ENCODE measurements around the gene CAMTA1.

Gene CAMTA1

DNA sequence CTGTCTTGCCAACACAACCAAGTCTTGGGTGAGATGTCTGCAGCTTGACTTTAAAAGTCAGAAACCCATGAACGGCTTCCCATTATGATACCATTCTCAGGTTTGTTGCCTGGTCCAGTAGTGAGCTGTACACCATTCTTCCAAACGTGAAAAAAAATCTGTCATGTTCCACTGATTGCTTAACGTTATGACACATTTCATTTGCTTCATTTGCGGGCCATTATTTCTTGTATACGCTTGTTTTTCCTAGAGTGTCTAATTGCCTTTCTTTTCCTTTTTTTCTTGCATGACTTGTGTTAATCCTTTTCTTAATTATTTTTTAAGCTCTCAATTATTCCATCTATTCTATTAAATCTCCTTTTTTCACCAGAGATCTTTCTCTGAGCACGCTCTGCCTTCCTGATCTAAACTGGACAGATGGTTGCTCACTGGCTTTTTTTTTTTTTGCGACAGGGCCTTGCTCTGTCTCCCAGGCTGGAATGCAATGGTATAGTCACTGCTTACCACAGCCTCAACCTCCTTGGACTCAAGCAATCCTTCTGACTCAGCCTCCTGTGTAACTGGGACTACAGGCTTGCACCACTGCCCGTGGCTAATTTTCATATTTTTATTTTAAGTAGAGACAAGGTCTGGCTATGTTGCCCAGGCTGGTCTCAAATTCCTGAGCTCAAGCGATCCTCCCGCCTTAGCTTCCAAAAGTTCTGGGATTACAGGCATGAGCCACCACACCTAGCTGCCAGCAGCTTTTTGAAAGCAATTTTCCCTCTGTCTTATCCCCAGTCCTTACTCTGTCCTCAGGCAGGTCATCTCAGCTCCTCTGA is 31.7 kb upstream of the CAMTA1 start:
- no peak overlapping the region for H2AFZ ChIP-seq (ENCODE audit: insufficient read depth, low read length, poor library complexity)
- no peak overlapping the region for H4K12ac ChIP-seq (ENCODE audit: low read depth, low read length)
- no peak overlapping the region for H3K23ac ChIP-seq (ENCODE audit: low read length)
- no peak overlapping the region for H2BK5ac ChIP-seq (ENCODE audit: low read depth, low read length, poor library complexity)
- H2BK120ac ChIP-seq (ENCODE audit: insufficient read depth, low read length, poor library complexity) = no peak overlapping the region
- no peaks in the 10 kb centered on the region for H3K27me3 ChIP-seq (ENCODE audit: insufficient read depth, low read length)
- WGBS (ENCODE audit: extremely low coverage, insufficient coverage, insufficient read length) = no CpG with 5 or more reads among the region's 10 CpGs
- no peak overlapping the region for H3K18ac ChIP-seq (ENCODE audit: low read length)
- peak; percentile 94 to 98 for DNase-seq
- no peak overlapping the region for H3K4me3 ChIP-seq (ENCODE audit: low read depth, low read length)
- H3K27ac ChIP-seq (ENCODE audit: low read depth, low read length) = no peak overlapping the region
- no peak overlapping the region for H4K8ac ChIP-seq (ENCODE audit: low read depth, low read length)
- H3K14ac ChIP-seq (ENCODE audit: low read length) = no peak overlapping the region
- H3K9ac ChIP-seq (ENCODE audit: low read length) = no peak overlapping the region
- no peak overlapping the region for H4K91ac ChIP-seq (ENCODE audit: low read depth, low read length)
- H2BK12ac ChIP-seq (ENCODE audit: low read length) = no peak overlapping the region
- no peaks in the 10 kb centered on the region for H3K36me3 ChIP-seq (ENCODE audit: control insufficient read depth in 1 of 2, insufficient read depth in 2 of 2, low read length in 2 of 2)
- no peaks in the 10 kb centered on the region for H3K4me1 ChIP-seq (ENCODE audit: control insufficient read depth in 1 of 2, insufficient read depth in 2 of 2, low read length in 2 of 2)
- H2AK5ac ChIP-seq (ENCODE audit: low read length) = no peak overlapping the region
- H3K9me3 ChIP-seq (ENCODE audit: insufficient read depth, low read depth, low read length) = no peaks in the 10 kb centered on the region
- H3K79me2 ChIP-seq (ENCODE audit: control insufficient read depth, insufficient read depth, low read length, poor library complexity) = no peaks in the 10 kb centered on the region
- H3K79me1 ChIP-seq (ENCODE audit: low read length) = no peaks in the 10 kb centered on the region
- H3K4ac ChIP-seq (ENCODE audit: low read depth, low read length) = no peak overlapping the region
- H3K4me2 ChIP-seq (ENCODE audit: low read length) = no peak overlapping the region

DNA sequence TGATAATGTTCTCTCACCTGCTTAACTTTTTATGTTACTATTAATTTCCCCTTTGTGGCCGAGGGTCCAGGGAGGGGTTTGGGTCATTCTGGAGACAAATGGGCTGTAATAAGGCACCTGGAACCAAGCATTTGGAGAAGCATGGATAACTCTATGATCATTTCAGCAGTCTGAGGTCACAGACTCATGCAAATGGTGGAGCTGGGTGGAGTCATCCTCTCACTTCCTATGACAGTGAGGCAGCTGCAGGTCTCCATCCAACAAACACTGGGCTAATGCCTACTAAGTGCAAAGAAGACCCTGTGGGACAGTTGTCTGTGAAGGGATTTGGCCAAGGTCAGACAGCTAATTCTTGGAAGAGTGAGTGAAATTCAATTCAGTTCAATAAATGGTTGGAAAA is 28.8 kb upstream of the CAMTA1 start:
- Histone ChIP-seq H4K8ac (ENCODE audit: low read depth, low read length) (no peak overlapping the region), H2AFZ (ENCODE audit: insufficient read depth, low read length, poor library complexity) (no peak overlapping the region), H2BK120ac (ENCODE audit: insufficient read depth, low read length, poor library complexity) (no peak overlapping the region), H2BK5ac (ENCODE audit: low read depth, low read length, poor library complexity) (no peak overlapping the region), H3K18ac (ENCODE audit: low read length) (no peak overlapping the region), H3K9me3 (ENCODE audit: insufficient read depth, low read depth, low read length) (no peaks in the 10 kb centered on the region), H3K4me2 (ENCODE audit: low read length) (no peak overlapping the region), H3K23ac (ENCODE audit: low read length) (no peak overlapping the region), H3K4me3 (ENCODE audit: low read depth, low read length) (no peak overlapping the region), H3K4me1 (ENCODE audit: control insufficient read depth in 1 of 2, insufficient read depth in 2 of 2, low read length in 2 of 2) (no peaks in the 10 kb centered on the region), H3K36me3 (ENCODE audit: control insufficient read depth in 1 of 2, insufficient read depth in 2 of 2, low read length in 2 of 2) (no peaks in the 10 kb centered on the region), H3K79me1 (ENCODE audit: low read length) (no peaks in the 10 kb centered on the region), H2AK5ac (ENCODE audit: low read length) (no peak overlapping the region), H3K27me3 (ENCODE audit: insufficient read depth, low read length) (no peaks in the 10 kb centered on the region), H3K27ac (ENCODE audit: low read depth, low read length) (no peak overlapping the region), H3K4ac (ENCODE audit: low read depth, low read length) (no peak overlapping the region), H4K91ac (ENCODE audit: low read depth, low read length) (no peak overlapping the region), H4K12ac (ENCODE audit: low read depth, low read length) (no peak overlapping the region), H3K79me2 (ENCODE audit: control insufficient read depth, insufficient read depth, low read length, poor library complexity) (no peaks in the 10 kb centered on the region), H3K14ac (ENCODE audit: low read length) (no peak overlapping the region), H3K9ac (ENCODE audit: low read length) (no peak overlapping the region), H2BK12ac (ENCODE audit: low read length) (no peak overlapping the region)
- no peak for DNase-seq
- WGBS (ENCODE audit: extremely low coverage, insufficient coverage, insufficient read length) = no CpG with 5 or more reads among the region's 1 CpG

DNA sequence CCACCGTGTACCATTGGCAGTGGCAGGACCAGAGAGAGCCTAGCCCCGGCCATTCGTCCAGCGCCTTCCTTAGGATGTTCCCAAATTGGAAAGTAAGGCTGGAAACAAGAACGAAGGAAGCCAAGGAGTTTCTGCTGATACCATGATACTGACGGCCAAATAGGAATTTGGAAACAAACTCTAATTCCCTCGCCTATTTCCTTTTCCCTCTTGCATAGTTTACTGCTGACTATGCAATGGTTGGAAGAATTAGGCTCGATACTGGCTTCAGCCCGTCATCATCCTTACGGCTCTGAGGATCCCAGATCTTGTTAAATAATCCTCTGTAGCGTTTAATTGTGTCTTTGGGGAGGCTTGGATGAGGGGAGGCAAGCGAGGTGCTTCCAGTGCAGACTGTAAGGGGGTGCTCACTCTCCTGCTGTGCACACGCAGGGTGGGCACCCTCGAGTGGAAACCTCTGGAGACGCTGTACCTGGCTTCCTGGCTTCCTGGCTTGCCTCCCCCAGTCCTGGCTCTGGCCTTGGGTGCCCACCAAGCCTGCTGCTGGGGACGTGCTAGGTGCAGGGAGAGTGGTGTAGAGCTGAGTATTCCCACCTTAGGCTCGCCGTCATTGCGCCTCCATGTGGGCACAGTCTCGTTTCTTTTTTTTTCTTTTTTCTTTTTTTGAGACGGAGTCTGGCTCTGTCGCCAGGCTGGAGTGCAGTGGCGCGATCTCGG is 27.4 kb upstream of the CAMTA1 start:
- WGBS (ENCODE audit: extremely low coverage, insufficient coverage, insufficient read length) = no CpG with 5 or more reads among the region's 25 CpGs
- H3K27ac ChIP-seq (ENCODE audit: low read depth, low read length) = no peak overlapping the region
- no peak overlapping the region for H3K4me3 ChIP-seq (ENCODE audit: low read depth, low read length)

DNA sequence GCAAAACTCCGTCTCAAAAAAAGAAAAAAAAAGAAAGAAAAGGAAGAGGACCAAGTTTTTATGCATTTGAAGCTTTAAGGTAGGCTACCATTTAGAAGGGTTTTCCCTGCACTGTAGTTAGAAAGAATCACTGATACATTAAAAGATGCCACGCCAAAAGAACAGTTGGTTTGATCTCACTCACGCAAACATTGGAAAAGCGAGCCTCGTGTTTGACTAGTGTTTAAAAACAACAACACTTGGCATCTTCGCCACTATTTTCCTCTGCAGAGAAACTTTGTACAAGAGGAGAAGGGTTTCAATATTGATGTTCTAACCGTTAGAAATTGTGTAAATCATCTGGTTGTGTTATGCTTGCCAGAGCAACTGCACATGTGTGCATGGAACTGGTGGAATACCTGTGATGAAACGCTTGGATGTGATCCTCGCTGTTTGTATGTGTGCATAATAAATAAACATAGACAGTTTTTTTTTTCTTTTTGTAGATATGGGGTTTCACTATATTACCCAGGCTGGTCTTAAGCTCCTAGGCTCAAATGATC is 24.0 kb upstream of the CAMTA1 start:
- no peak overlapping the region for H3K14ac ChIP-seq (ENCODE audit: low read length)
- H3K27me3 ChIP-seq (ENCODE audit: insufficient read depth, low read length) = no peaks in the 10 kb centered on the region
- H3K9me3 ChIP-seq (ENCODE audit: insufficient read depth, low read depth, low read length) = no peaks in the 10 kb centered on the region
- H2BK12ac ChIP-seq (ENCODE audit: low read length) = no peak overlapping the region
- no peaks in the 10 kb centered on the region for H3K36me3 ChIP-seq (ENCODE audit: control insufficient read depth in 1 of 2, insufficient read depth in 2 of 2, low read length in 2 of 2)
- no peaks in the 10 kb centered on the region for H3K79me1 ChIP-seq (ENCODE audit: low read length)
- no peak overlapping the region for H2AFZ ChIP-seq (ENCODE audit: insufficient read depth, low read length, poor library complexity)
- no peak overlapping the region for H3K18ac ChIP-seq (ENCODE audit: low read length)
- no peak for DNase-seq
- no peak overlapping the region for H3K27ac ChIP-seq (ENCODE audit: low read depth, low read length)
- H3K79me2 ChIP-seq (ENCODE audit: control insufficient read depth, insufficient read depth, low read length, poor library complexity) = no peaks in the 10 kb centered on the region
- no peak overlapping the region for H4K91ac ChIP-seq (ENCODE audit: low read depth, low read length)
- no CpG with 5 or more reads among the region's 9 CpGs for WGBS (ENCODE audit: extremely low coverage, insufficient coverage, insufficient read length)
- H4K12ac ChIP-seq (ENCODE audit: low read depth, low read length) = no peak overlapping the region
- H3K4me3 ChIP-seq (ENCODE audit: low read depth, low read length) = no peak overlapping the region
- H3K4ac ChIP-seq (ENCODE audit: low read depth, low read length) = no peak overlapping the region
- H3K4me1 ChIP-seq (ENCODE audit: control insufficient read depth in 1 of 2, insufficient read depth in 2 of 2, low read length in 2 of 2) = no peaks in the 10 kb centered on the region
- H2BK5ac ChIP-seq (ENCODE audit: low read depth, low read length, poor library complexity) = no peak overlapping the region
- H4K8ac ChIP-seq (ENCODE audit: low read depth, low read length) = no peak overlapping the region
- no peak overlapping the region for H2AK5ac ChIP-seq (ENCODE audit: low read length)
- H3K23ac ChIP-seq (ENCODE audit: low read length) = no peak overlapping the region
- H2BK120ac ChIP-seq (ENCODE audit: insufficient read depth, low read length, poor library complexity) = no peak overlapping the region
- H3K4me2 ChIP-seq (ENCODE audit: low read length) = no peak overlapping the region
- H3K9ac ChIP-seq (ENCODE audit: low read length) = no peak overlapping the region

More for the DNA sequence above, 27.4 kb upstream of the CAMTA1 start:
- Histone ChIP-seq H2BK5ac (ENCODE audit: low read depth, low read length, poor library complexity) (no peak overlapping the region), H3K79me2 (ENCODE audit: control insufficient read depth, insufficient read depth, low read length, poor library complexity) (no peaks in the 10 kb centered on the region), H2AFZ (ENCODE audit: insufficient read depth, low read length, poor library complexity) (no peak overlapping the region), H3K27me3 (ENCODE audit: insufficient read depth, low read length) (no peaks in the 10 kb centered on the region), H3K9me3 (ENCODE audit: insufficient read depth, low read depth, low read length) (no peaks in the 10 kb centered on the region), H3K23ac (ENCODE audit: low read length) (no peak overlapping the region), H4K91ac (ENCODE audit: low read depth, low read length) (no peak overlapping the region), H4K12ac (ENCODE audit: low read depth, low read length) (no peak overlapping the region), H2AK5ac (ENCODE audit: low read length) (no peak overlapping the region), H3K14ac (ENCODE audit: low read length) (no peak overlapping the region), H3K4me1 (ENCODE audit: control insufficient read depth in 1 of 2, insufficient read depth in 2 of 2, low read length in 2 of 2) (no peaks in the 10 kb centered on the region), H2BK12ac (ENCODE audit: low read length) (no peak overlapping the region), H3K4me2 (ENCODE audit: low read length) (no peak overlapping the region), H3K79me1 (ENCODE audit: low read length) (no peaks in the 10 kb centered on the region), H4K8ac (ENCODE audit: low read depth, low read length) (no peak overlapping the region), H3K4ac (ENCODE audit: low read depth, low read length) (no peak overlapping the region), H3K36me3 (ENCODE audit: control insufficient read depth in 1 of 2, insufficient read depth in 2 of 2, low read length in 2 of 2) (no peaks in the 10 kb centered on the region), H2BK120ac (ENCODE audit: insufficient read depth, low read length, poor library complexity) (no peak overlapping the region), H3K9ac (ENCODE audit: low read length) (no peak overlapping the region), H3K18ac (ENCODE audit: low read length) (no peak overlapping the region)
- peak in 1 of 2 donors; percentile 76 for DNase-seq
